CD4-positive, alpha-beta T cell treated with Interleukin-1 beta for 1 hour (primary cell): ENCODE measurements around the gene NFATC3.

ENCODE experiments used
- DNase-seq, 2 donors: peaks; one replicate each; pipeline ENCODE4 v3.0.0-alpha.2; 2020 to 2022

Gene NFATC3

DNA sequence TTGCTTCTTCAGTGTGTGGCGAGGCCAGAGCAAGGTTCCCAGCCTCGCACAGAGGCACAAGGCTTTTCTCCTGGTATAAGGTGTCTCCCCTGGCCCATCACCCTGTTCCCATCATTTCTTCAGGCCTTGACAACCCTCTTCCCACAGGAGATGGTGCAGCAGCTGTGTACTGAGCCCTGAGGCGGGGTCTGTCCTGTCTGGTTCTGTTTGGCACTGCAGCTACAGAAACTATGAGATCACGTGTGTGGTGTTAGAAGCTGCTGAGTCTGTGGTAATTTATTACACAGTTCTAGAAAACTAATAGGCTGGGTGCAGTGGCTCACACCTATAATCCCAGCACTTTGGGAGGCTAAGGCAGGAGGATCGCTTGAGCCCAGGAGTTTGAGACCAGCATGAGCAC, 167.2 kb downstream of the NFATC3 start:
- DNase-seq = no peak

DNA sequence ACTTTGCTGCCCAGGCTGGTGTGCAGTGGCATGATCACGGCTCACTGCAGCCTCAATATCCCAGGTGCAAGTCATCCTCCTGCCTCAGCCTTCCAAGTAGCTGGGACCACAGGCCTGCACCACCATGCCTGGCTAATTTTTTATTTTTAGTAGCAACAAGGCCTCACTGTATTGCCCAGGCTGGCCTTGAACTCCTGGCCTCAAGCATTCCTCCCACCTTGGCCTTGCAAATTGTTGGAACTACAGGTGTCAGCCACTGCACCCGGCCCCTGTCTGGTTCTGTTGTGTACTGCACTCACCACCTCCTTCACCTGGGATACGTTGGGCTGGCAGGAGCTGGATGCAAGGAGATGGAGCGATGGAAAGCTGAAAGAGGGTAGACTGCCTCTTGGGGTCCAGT, 168.6 kb downstream of the NFATC3 start:
- no peak for DNase-seq

DNA sequence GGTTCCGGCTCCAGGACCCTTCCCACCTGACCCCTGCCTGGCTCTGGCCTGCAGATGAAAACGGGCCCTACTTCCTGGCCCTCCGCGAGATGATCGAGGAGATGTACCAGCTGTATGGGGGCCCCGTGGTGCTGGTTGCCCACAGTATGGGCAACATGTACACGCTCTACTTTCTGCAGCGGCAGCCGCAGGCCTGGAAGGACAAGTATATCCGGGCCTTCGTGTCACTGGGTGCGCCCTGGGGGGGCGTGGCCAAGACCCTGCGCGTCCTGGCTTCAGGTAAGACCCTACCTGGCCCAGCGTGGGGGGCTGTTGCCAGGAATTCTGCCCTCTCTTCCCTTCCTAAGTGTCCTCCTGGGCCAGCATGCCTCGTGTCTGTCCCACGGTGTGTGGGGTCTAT, 170.5 kb downstream of the NFATC3 start:
- DNase-seq = no peak

DNA sequence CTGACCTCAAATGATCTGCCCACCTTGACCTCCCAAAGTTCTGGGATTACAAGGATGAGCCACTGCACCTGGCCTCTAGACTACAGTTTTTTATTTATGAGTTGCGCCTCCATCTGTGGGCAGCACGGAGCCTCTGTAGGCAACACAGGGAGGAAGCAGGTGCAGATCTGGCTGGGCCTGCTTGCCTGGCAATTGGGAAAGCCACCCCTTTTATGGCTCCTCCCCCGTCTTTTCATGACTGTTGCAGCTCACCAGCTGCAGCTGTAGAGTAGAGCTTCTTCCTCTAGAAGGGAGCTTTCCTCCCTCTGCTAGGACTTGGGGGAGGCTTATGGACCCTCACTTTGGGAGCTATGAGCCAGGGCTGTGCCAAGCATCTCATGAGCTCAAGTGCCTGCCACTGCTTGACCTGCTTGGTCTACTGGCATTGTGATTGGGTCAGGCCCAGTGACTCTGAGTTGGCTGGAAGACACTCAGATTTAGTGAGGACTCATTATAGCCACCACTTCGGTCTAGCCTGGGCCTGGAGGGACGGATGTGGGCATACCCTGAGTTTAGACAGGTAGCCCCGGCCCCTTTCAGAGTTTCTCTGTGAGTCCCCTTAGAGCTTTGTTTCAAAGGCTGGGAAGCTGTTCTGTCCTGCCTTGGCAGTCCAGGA, 172.2 kb downstream of the NFATC3 start:
- peak in 1 of 2 donors; percentile 48 for DNase-seq

DNA sequence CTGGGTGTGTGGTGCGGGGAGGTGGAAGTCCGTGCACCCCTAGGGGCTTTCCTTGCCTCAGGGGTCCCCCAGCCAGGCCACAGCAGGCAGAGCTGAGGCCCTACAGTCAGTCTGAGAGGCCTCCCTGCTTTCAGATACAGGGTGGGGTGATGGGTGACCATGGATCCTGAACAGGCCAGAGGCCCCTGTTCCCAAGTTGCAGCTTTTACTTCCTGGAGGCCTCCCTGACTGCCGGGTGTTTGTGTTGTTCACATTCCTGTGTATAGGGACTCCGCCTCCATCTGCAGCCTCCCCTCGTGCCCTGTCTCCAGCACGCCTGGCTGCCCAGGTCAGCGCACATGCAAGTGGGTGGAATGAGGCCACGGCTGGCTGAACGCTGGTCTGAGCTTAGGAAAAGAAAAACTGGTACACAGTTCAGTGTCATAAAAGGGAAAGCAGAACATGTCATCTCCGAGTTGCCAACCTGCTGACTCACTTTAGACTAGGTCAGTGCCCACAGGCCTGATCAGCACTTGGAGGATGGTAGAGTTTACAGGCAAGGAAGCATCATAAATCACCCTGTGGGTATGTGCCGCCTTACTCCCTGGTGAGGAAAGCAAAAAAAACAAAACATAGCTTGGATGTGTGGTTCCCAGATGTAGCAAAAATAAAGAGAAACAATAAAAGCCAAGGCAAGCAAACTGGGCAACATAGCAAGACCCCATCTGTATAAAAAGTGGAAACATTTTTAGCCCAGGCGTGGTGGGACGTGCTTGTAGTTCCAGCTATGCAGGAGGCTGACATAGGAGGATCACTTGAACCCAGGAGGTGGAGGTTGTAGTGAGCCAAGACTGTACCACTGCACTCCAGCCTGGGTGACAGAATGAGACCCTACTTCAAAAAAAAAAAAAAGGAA, 173.0 kb downstream of the NFATC3 start:
- DNase-seq = no peak

DNA sequence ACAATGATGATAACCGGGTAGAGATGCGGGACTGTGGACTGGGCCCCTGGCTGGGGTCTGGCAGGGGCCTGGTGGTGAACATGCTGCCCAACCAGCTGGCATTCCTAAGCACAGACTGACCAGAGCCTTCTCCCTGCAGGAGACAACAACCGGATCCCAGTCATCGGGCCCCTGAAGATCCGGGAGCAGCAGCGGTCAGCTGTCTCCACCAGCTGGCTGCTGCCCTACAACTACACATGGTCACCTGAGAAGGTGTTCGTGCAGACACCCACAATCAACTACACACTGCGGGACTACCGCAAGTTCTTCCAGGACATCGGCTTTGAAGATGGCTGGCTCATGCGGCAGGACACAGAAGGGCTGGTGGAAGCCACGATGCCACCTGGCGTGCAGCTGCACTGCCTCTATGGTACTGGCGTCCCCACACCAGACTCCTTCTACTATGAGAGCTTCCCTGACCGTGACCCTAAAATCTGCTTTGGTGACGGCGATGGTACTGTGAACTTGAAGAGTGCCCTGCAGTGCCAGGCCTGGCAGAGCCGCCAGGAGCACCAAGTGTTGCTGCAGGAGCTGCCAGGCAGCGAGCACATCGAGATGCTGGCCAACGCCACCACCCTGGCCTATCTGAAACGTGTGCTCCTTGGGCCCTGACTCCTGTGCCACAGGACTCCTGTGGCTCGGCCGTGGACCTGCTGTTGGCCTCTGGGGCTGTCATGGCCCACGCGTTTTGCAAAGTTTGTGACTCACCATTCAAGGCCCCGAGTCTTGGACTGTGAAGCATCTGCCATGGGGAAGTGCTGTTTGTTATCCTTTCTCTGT, 174.0 kb downstream of the NFATC3 start:
- DNase-seq = no peak

DNA sequence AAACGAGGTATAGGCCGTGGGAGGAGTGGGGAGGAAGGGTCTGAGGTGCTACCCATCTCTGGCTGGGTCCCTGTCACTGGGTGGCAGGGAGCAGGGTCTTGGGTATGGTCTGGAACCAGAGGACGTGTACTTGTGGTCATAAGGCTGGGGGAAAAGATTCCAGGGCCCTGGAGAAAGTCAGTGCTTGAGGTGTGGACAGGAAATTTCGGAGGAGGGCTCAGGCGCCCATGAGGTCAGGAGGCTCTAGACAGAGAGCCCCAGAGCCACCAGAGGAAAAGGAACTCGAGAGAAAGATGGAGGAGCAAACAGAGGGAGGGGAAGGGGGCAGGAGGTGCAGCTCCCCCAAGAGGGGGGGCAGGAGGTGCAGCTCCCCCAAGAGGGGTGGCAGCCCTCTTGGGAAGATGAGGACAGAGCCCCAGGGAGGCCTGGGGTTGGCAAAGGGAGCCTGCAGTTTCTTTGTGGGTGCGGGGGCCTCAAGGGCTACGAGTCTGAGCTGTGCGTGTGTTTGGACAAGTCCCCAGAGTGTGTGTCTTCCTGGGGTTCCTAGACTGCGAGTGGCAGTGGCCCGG, 178.5 kb downstream of the NFATC3 start:
- no peak for DNase-seq

DNA sequence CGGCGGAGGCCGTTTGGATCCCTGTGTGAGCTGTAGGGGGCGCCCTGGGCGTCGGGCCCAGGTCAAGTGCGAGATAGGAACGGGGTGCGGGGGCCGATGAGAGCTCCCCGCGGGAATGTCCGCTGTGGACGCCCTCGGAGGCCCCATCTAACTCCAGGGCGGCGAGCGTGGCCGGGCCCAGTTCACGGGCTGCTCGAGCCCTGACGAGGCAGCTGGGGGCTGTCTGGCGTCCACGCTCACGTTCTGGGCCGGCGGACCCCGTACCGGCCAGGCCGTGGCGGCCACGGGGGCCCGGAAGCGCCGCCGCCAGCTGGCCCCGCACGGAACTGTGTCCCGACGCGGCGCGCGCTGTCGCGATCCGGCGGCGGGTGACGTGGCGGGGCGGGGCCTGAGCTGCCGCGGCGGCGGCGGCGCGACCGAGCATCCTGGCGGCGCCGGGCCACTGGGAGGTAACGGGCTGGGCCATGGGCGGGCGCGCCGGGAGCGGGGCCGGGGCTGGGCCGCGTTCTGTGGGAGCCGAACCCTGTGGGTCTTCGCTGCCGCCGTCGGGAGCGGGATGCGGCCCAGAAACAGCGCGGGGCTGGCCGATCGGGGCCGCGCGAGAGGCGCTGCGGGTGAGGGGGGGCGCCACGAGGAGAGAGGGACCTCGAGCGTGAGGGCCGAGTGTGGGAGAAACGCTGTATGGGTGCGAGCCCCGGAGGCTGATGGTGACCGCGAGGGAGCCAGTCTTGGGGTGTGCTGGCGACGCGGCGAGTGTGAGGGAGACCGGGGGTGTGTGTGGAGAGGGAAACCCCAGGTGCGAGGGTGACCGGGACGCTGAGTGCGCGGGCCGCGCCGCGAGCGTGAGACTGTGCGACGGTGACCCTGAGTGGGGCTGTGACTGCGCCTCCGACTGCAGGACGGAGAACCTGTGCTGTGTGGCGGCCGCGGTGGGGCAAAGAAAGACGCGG, 179.2 kb downstream of the NFATC3 start, which contains the start of gene SLC7A6:
SLC7A6 (plus strand) TSS at position 399 of the 950 bp plus-strand sequence. CDS start 10,201 bp downstream, outside the sequence.
- DNase-seq = peak; percentile 83 to 84

DNA sequence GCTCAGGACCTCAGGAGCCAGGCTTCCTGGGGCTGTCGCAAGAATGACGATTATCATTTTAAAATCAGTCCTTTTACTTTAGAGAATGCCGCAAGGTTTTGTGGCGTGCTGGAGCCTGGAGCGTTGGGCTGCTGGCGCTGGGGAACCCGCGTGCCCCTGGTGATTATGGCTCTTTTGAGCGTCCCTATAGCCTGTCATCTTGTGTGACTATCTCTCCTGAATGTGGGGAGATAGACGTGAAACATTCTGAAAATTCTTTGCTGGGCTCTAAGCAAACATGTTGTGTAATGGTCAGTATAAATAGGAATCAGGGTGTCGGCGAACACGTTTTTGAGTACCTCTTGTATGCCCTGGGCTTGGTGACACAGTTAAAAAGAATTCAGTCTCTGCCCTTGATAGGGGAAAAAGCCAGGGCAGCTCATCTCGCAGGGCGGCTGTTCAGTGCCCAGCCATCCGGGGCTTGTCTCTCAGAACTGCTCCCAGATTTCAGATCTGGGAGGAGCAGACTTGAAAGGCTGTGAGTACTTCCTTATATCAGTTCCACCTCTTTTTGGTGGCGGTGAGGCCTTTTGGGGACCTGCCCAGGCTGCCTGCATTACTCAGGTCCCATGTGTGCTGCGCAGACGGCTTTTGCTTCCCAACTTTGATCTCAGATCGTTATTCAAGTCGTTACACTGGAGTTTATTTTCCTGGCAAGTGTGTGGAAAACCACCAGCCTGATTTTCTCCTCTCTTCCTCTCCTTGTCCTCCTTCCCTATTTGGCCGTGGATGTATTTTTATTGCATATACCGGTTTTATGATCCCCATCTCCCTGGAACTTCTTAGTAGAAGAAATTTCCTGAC, 180.1 kb downstream of the NFATC3 start:
- DNase-seq = peak; percentile 49 to 50

DNA sequence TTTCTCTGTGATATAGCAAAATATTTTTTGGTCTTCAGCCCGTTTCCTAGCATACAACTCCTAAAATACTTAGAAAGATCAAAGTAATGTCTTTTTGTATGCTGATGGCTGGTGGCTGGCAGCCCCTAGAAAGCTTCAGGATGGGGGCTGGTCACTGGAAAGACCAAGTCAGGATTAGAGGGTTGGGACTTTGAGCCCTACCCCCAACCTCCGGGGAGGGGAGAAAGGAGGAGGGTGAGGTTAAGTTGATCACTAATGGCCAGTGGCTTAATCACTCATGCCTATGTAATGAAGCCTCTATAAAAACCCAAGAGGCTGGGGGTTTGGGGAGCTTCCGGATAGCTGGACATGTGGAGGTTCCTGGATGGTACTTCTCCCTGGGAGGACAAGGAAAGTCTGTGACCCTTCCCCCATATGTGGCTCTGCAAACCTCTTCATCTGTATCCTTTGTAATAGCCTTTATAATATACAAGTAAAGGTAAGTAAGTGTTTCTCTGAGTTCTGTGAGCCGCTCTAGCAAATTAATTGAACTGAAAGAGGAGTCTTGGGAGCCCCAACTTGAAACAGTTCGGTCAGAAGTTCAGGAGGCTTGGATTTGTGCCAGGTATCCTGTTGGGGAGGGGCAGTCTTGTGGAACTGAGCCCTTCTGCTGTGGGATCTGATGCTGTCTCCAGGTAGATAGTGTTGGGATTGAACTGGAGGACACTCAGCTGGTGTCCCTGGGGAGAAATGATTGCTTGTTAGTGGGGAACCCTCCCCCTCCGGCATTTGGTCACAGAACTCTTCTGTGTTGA, 182.6 kb downstream of the NFATC3 start:
- no peak for DNase-seq

DNA sequence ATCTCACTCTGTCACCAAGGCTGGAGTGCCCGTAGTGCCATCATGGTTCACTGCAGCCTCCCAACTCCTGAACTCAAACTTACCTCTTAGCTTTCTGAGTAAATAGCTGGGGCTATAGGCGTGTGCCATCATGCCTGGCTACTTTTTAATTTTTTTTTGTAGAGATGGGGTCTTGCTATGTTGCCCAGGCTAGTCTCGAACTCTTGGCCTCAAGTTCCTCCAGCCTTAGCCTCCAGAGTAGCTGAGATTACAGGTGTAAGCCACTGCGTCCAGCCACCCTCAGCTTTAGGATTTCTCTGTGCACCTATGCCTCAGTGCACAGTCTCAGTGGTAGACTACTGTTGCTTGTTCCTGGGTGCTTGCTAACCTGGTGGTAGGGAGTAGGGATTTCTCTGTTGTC, 184.6 kb downstream of the NFATC3 start:
- DNase-seq = no peak

DNA sequence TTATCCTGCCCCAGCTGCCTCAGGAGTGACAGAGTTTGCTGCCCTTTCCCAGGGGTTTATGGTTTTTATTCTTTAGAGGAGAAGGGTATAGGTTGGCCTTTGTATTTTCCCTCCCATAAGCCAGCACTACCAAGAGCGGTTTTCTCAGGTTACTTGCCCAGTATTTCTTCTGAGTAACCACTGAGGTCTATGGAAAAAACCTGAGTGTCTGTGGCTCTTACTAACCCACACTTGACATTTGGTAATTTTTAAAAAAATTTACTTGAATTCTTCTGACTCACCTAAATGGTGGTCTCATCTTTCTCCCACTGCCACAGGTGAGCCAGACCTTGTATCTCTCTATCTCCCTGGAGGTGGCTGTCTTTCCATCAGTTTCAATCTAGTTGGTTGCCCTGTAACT, 185.2 kb downstream of the NFATC3 start:
- DNase-seq = no peak

DNA sequence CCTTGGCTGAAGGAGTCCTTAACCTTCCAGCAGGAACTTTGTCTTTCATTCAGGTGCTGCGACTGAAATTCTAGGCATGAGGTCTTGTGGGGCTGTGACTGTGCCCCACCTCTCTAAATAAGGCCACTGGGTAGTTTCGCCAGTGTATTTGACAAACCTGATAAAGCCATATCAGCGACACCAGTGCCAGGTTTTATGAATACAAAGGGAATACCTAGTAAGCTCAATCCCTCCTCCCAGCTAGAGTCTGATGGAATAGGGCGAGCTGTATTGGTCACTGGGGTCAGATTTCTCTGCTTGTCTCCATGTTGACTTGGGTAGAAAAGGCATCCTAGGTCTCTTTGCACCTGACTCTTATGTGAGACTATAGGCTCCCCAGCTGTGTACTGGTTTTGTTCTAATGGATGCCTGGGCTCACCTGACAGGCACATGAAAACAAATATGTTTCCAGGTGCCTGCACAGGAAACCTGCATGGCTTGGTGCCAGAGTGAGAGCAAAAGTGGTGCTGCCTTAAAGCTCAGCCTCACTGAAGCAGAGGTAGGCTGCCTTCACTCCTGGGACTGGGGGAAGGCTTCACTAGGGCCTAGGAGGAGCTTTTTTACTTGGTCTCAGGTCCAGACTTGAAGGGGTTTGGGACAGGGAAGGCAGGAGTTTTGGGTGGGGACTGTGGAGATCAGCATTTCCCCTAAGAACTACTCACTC, 187.5 kb downstream of the NFATC3 start:
- DNase-seq = peak; percentile 51 to 61

DNA sequence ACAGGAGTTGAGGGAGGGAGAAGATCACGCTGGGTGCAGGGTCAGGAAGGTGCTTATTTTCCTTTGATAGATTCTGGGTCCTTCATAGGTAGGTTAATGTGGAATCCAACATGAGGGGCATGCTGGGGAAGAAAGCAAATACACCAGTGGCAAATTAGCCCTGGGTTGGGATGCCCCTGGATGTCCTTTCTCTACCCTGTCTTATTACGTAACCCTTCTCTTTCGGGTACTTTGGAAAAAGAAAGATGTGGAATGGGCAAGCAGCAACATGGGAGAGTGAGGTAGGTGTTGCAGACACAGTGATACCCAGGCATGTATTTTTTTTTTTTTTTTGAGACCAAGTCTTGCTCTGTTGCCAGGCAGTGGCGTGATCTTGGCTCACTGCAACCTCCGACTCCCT, 188.3 kb downstream of the NFATC3 start:
- DNase-seq = no peak

DNA sequence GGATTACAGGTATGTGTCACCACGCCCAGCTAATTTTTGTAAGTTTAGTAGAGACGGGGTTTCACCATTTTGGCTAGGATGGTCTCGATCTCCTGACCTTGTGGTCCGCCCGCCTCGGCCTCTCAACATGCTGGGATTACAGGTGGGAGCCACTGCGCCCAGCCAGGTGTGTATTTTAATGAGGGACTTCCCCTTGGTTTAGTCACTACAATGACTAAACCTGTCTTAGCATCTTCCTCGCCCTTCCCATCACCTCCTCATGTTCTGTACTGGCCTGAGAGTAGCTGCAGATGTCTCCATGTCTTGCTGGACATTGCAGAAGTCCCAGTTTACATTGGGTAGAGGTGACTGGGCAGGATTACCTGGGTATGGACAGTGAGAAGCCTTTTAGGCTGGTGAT, 188.7 kb downstream of the NFATC3 start:
- no peak for DNase-seq

DNA sequence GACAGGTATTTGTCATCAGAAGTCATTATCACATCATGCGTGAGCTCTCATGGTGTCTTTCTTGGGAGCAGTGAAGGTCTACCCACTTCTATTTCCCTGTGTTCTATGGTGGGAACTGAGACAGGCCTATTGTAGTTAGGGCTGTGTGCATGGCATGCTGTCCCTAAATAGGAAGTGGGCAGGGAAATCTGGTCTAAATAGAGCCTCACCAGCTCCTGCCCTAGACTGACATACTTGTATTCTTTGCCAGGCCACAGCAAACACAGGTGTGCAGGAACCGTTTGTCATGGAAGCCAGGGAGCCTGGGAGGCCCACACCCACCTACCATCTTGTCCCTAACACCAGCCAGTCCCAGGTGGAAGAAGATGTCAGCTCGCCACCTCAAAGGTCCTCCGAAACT, 189.3 kb downstream of the NFATC3 start:
- no peak for DNase-seq

DNA sequence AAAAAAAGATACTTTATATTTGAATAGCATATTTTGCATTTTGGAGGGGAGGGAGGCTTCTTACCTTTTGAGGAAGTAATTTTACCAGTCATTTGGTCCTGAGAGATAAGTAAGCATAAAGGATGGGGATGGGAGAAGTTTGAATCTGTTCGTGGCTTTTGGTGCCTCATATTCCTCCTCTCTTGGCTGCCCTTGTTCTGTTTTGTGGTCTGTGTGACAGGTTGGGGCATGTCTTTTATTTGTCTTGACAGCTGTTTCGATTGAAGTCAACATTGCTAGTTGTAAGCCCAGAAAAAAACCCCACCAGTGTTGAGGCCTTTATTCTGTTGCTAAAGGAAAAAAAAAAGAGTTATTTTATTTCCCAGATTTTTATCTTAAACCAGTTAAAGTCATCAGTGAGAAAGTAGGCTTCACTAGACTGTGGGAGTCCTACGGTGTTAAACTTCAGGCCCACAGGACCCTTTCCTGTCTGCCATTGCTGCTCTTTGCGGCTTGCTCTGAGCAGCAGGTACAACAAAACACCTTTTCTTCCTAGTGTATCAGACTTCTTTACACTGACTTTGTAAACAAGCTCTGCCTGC, 190.5 kb downstream of the NFATC3 start:
- DNase-seq = peak; percentile 40 to 60

DNA sequence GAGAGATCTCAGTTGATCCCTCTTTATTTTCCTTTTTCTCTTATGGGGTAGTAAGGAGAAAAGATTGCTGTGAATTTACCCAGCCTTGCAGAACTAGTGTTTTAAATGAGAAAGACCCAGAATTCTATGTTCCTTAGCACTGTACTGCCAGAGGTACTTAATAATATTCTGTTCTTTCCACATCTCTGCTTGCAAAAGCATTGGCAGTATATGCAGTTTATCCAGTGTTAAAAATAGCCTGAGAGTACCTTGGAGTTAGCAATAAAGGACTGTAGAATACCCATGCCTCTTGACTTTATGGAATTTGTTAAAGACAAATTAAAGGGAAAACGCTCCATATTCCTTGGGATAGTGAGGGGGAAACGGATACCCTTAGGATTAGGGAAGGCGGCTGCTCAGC, 191.1 kb downstream of the NFATC3 start:
- no peak for DNase-seq
